Heart left ventricle (tissue), 16 donors: ENCODE data around the gene NDUFV3. TPM values are rescaled to one million over a fixed set of nuclear protein-coding genes. Genes with fewer than 3 reads are reported as not detected.

Experiments used
- ATAC-seq, 4 donors: fragments of 200-7000 bp; cut with Tn5 transposase; one replicate each; pipeline ENCODE4 v1.9.1; 2020 to 2022; ENCODE audit warnings: moderate library complexity in 4 of 4, mild to moderate bottlenecking in 3 of 4, moderate number of reproducible peaks in 1 of 4
- DNase-seq, 5 donors: peaks; one replicate each; pipeline ENCODE4 v3.0.0-alpha.2; 2020
- H3K27ac ChIP-seq, 12 donors: fragments of 200-600 bp; sonication (generic) in 4 of 12; one replicate each; pipeline versions ENCODE4 v1.5.0 to v1.8.0; 2016 to 2022; ENCODE audit warnings: mild to moderate bottlenecking in 2 of 12
- H3K27me3 ChIP-seq, 9 donors: fragments of 200-600 bp; sonication (generic) in 2 of 9; one replicate each; pipeline versions ENCODE4 v1.5.1 to v1.8.0; 2016 to 2022; ENCODE audit warnings: mild to moderate bottlenecking in 3 of 9
- H3K36me3 ChIP-seq, 9 donors: fragments of 200-600 bp; sonication (generic) in 2 of 9; one replicate each; pipeline versions ENCODE4 v1.5.0 to v1.8.0; 2018 to 2022; ENCODE audit warnings: mild to moderate bottlenecking in 2 of 9
- H3K4me1 ChIP-seq, 12 donors: fragments of 200-600 bp; sonication (generic) in 4 of 12; one replicate each; pipeline versions ENCODE4 v1.5.0 to v1.8.0; 2016 to 2022; ENCODE audit warnings: mild to moderate bottlenecking in 3 of 12
- H3K4me3 ChIP-seq, 12 donors: fragments of 200-600 bp; sonication (generic) in 4 of 12; one replicate each; pipeline versions ENCODE4 v1.5.0 to v1.8.0; 2017 to 2022; ENCODE audit warnings: mild to moderate bottlenecking in 9 of 12, moderate library complexity in 4 of 12
- H3K9me3 ChIP-seq, 12 donors: fragments of 200-600 bp; sonication (generic) in 4 of 12; one replicate each; pipeline versions ENCODE4 v1.5.0 to v1.8.0; 2016 to 2022; ENCODE audit warnings: mild to moderate bottlenecking in 1 of 12
- CTCF ChIP-seq, 12 donors: fragments of 200-600 bp; sonication (generic) in 4 of 12; IDR thresholded peaks; one replicate each; pipeline versions ENCODE4 v1.5.0 to v1.8.0; 2018 to 2022; ENCODE audit warnings: antibody characterized with exemption in 12 of 12, mild to moderate bottlenecking in 5 of 12
- POLR2A ChIP-seq, 2 donors: fragments of 450-650 bp; IDR thresholded peaks; one replicate each; pipeline ENCODE4 v1.6.1; 2017; ENCODE audit warnings: antibody characterized with exemption in 2 of 2, mild to moderate bottlenecking in 2 of 2, moderate library complexity in 2 of 2
- WGBS, 4 donors: extraction: QIAGEN DNeasy Blood & Tissue Kit in 2 of 4; methylation state at CpG; one replicate each; pipeline versions ENCODE4 v1.1.5 to v1.1.7; 2013 to 2018; 5-methylcytosine and 5-hydroxymethylcytosine counted together
- intact Hi-C, 10 donors: fragments of 100-400 bp; cut with DNase I; formaldehyde crosslinking; loops; one replicate each; pipeline versions ENCODE4 v1.11.1 to v1.14.2; 2022
- polyA plus RNA-seq, 2 donors: library from polyadenylated mRNA; stranded (reverse); fragments of 200-250 nt; gene quantifications; one replicate each; pipeline ENCODE4 v1.2.3, GENCODE V29; 2013
- total RNA-seq, 9 donors: library from RNA; depleted of rRNA in 2 of 9; stranded (reverse); fragments of >200 nt in 2 of 9; fragmentation: NEBNext Ultra II Directional in 3 of 9; extraction: Animal tissue kit (Norgen Biotek cat#: 25700) in 3 of 9; gene quantifications; one replicate each; pipeline versions ENCODE4 v1.1.0 to v1.2.4, GENCODE V29; 2016 to 2023
- donor health status: ischemic (EF 13 %, LVEDD 7.1; RV severe dilation, severe dysfunction).
- donor health status: healthy with polysubstance abuse.
- donor health status: DM: no; HTN: yes; CAD: no.
- donor health status: DM: no; HTN: no; CAD: no.
- donor health status: ischemic (EF 25% LVEDD 6.9; RV normal size, moderate dysfunction).
- donor health status: ischemic (EF 25% LVEDD 5.7; RV mildly dilated, moderate dysfunction).
- donor health status: healthy.
- donor health status: DM: yes; HTN: yes; CAD: no.
- donor health status: ischemic (EF 35%, LVEDD 5.7; RV mildly dilated, moderate dysfunction).
- donor health status: nonischemic (EF 11% LVEDD 7.7; RV severe dilation, severe dysfunction).
- donor health status: DM: yes; HTN: yes; CAD: no.
- donor health status: PGD.
- donor health status: ischemic (EF 29% LVEDD 5.4; RV normal size, mild dysfunction).
- donor health status: nonischemic (EF 23%, LVEDD 6.1; RV moderate dilation, normal function).

Gene NDUFV3
- total and polyA plus RNA-seq, 11 donors = 22.7 to 62.8 (median 50.4) TPM

- H3K27me3 ChIP-seq = no peaks in the 10 kb centered on the region
- no peak for ATAC-seq
- TF ChIP-seq CTCF (IDR thresholded peaks at IDR 0.05) = no peak
- TF ChIP-seq POLR2A (IDR thresholded peaks at IDR 0.05) = no peak
- no peaks in the 10 kb centered on the region for H3K9me3 ChIP-seq
- no peaks in the 10 kb centered on the region for H3K4me1 ChIP-seq
- intact Hi-C loops = no loop called here
- peaks cover 0 to 98% (median 90%) of the 10 kb centered on the region in 9 donors for H3K36me3 ChIP-seq
- no peak overlapping the region for H3K4me3 ChIP-seq
- no peak for DNase-seq
- WGBS, 4 donors = 87 to 92% (median 89%) methylated on average over 14 to 19 of the region's 19 CpGs
- H3K27ac ChIP-seq = no peak overlapping the region
Measured at GRCh38 chr21:42855171-42855936, 37.8 kb upstream of the NDUFV3 start.

- Histone ChIP-seq H3K4me1 (no peaks in the 10 kb centered on the region), H3K9me3 (no peaks in the 10 kb centered on the region), H3K36me3 (peaks cover 0 to 98% (median 84%) of the 10 kb centered on the region in 9 donors), H3K27me3 (no peaks in the 10 kb centered on the region), H3K4me3 (no peak overlapping the region), H3K27ac (no peak overlapping the region)
- no peak for ATAC-seq
- intact Hi-C loops = no loop called here
- DNase-seq = no peak
- WGBS, 4 donors = 79 to 91% (median 88%) methylated on average over 11 to 18 of the region's 18 CpGs
- no peak for TF ChIP-seq POLR2A (IDR thresholded peaks at IDR 0.05)
Measured at GRCh38 chr21:42855937-42856335, 37.2 kb upstream of the NDUFV3 start.

- H3K4me1 ChIP-seq = peaks cover 0 to 8% (median 0%) of the 10 kb centered on the region in 12 donors
- ATAC-seq (no peak), DNase-seq (no peak)
- H3K9me3 ChIP-seq = no peaks in the 10 kb centered on the region
- H3K4me3 ChIP-seq = no peak overlapping the region
- TF ChIP-seq CTCF (IDR thresholded peaks at IDR 0.05) (no peak), POLR2A (IDR thresholded peaks at IDR 0.05) (no peak)
- no peak overlapping the region for H3K27ac ChIP-seq
- intact Hi-C loops = no loop called here
- peaks cover 0 to 97% (median 78%) of the 10 kb centered on the region in 9 donors for H3K36me3 ChIP-seq
- 91 to 96% (median 95%) methylated on average over 11 of the region's 11 CpGs for WGBS, 4 donors
- no peaks in the 10 kb centered on the region for H3K27me3 ChIP-seq
Measured at GRCh38 chr21:42857216-42857615, 35.9 kb upstream of the NDUFV3 start.

GRCh38 chr21:42858185-42858847 lies 34.8 kb upstream of the NDUFV3 start:
- no peaks in the 10 kb centered on the region for H3K27me3 ChIP-seq
- no peaks in the 10 kb centered on the region for H3K9me3 ChIP-seq
- H3K36me3 ChIP-seq = peaks cover 0 to 97% (median 76%) of the 10 kb centered on the region in 9 donors
- DNase-seq (no peak), ATAC-seq (no peak)
- no peak overlapping the region for H3K27ac ChIP-seq
- 85 to 89% (median 89%) methylated on average over 19 of the region's 19 CpGs for WGBS, 4 donors
- TF ChIP-seq CTCF (IDR thresholded peaks at IDR 0.05) = no peak
- TF ChIP-seq POLR2A (IDR thresholded peaks at IDR 0.05) = no peak
- no peak overlapping the region for H3K4me3 ChIP-seq
- H3K4me1 ChIP-seq = peaks cover 0 to 12% (median 0%) of the 10 kb centered on the region in 12 donors
- intact Hi-C loops = loop anchor here in 1 of 10 donors (2.0 kb wide), 1 partner anchor 24 kb away; no protein-coding TSS in a partner anchor
